SK-N-SH (cell line): ENCODE measurements around the gene PARK7. TPM values are rescaled to one million over a fixed set of nuclear protein-coding genes. Genes with fewer than 3 reads are reported as not detected.

Experiments used
- CTCF ChIA-PET: fragments of 300-600, 350-600 bp; formaldehyde crosslinking; extraction: SDS; loops from one replicate; lab custom pipeline; 2021; lab: Yijun Ruan, JAX
- POLR2A ChIA-PET: fragments of 350-600 bp; sonication (Branson Sonifier 250); formaldehyde crosslinking; extraction: SDS; loops from one replicate; lab custom pipeline; 2020; ENCODE audit warnings: antibody characterized with exemption, inconsistent platforms; lab: Yijun Ruan, JAX
- DNase-seq: peaks from one replicate; pipeline ENCODE4 v3.0.0; 2012
- H2AFZ ChIP-seq: fragments of 200-600 bp; sonication (generic); 2 replicates; pipeline ENCODE4 v1.8.1; 2016; ENCODE audit warnings: antibody characterized with exemption, mild to moderate bottlenecking, low read depth
- H3F3A ChIP-seq: fragments of 200-600 bp; sonication (generic); replicated peaks from 2 replicates; pipeline ENCODE3; 2016; ENCODE audit warnings: antibody characterized with exemption, mild to moderate bottlenecking; ENCODE audit not compliant: insufficient read depth
- H3K27ac ChIP-seq, 2 experiments: fragments of 200-500 bp in 1 of 2; fragments of 200-600 bp in 1 of 2; sonication (Bioruptor generic) in 1 of 2; sonication (generic), shearing (Covaris generic) in 1 of 2; 2 replicates each; pipeline versions ENCODE4 v1.5.1 to v1.6.1; 2014 to 2016; ENCODE audit warnings: low read depth in 2 of 2, inconsistent platforms in 1 of 2, low read length in 1 of 2, mild to moderate bottlenecking in 1 of 2, mixed read lengths in 1 of 2
- H3K27me3 ChIP-seq: fragments of 200-600 bp; sonication (generic), shearing (Covaris generic); 2 replicates; pipeline ENCODE4 v1.6.1; 2016; ENCODE audit warnings: mixed run types; ENCODE audit not compliant: insufficient read depth
- H3K36me3 ChIP-seq, 2 experiments: fragments of 200-500 bp in 1 of 2; fragments of 200-600 bp in 1 of 2; sonication (Bioruptor generic) in 1 of 2; sonication (generic) in 1 of 2; replicated peaks in 1 of 2; 2 replicates each; pipeline versions ENCODE3 to v1.5.1; 2014 to 2016; ENCODE audit warnings: low read length in 1 of 2, mild to moderate bottlenecking in 1 of 2; ENCODE audit not compliant: insufficient read depth in 2 of 2, control insufficient read depth in 1 of 2
- H3K4me1 ChIP-seq, 2 experiments: fragments of 200-500 bp in 1 of 2; fragments of 200-600 bp in 1 of 2; sonication (Bioruptor generic) in 1 of 2; sonication (generic), shearing (Covaris generic) in 1 of 2; 2 replicates each; pipeline versions ENCODE4 v1.5.1 to v1.6.1; 2014 to 2016; ENCODE audit warnings: low read depth in 1 of 2, low read length in 1 of 2, mixed run types in 1 of 2; ENCODE audit not compliant: insufficient read depth in 2 of 2, control insufficient read depth in 1 of 2
- H3K4me2 ChIP-seq: fragments of 200-600 bp; sonication (generic), shearing (Covaris generic); 2 replicates; pipeline ENCODE4 v1.6.1; 2017; ENCODE audit warnings: mixed run types
- H3K4me3 ChIP-seq, 2 experiments: fragments of 200-500 bp in 1 of 2; fragments of 200-600 bp in 1 of 2; sonication (Bioruptor generic) in 1 of 2; sonication (generic), shearing (Covaris generic) in 1 of 2; 2 replicates each; pipeline versions ENCODE4 v1.5.1 to v1.8.1; 2014 to 2016; ENCODE audit warnings: low read depth in 2 of 2, inconsistent platforms in 1 of 2, low read length in 1 of 2, mild to moderate bottlenecking in 1 of 2, mixed read lengths in 1 of 2, moderate library complexity in 1 of 2
- H3K79me2 ChIP-seq: fragments of 200-600 bp; sonication (generic); 2 replicates; pipeline ENCODE4 v1.8.1; 2017; ENCODE audit warnings: mild to moderate bottlenecking; ENCODE audit not compliant: insufficient read depth
- H3K9ac ChIP-seq: fragments of 200-600 bp; sonication (generic); 2 replicates; pipeline ENCODE4 v1.6.1; 2017; ENCODE audit warnings: mixed run types
- H3K9me2 ChIP-seq: fragments of 200-600 bp; sonication (generic); 2 replicates; pipeline ENCODE4 v1.6.1; 2017; ENCODE audit warnings: mixed run types
- H3K9me3 ChIP-seq: fragments of 200-600 bp; sonication (generic); 2 replicates; pipeline ENCODE4 v1.6.1; 2017; ENCODE audit warnings: mixed run types, mild to moderate bottlenecking, moderate library complexity
- H4K20me1 ChIP-seq: fragments of 200-600 bp; sonication (generic); 2 replicates; pipeline ENCODE4 v1.6.1; 2017; ENCODE audit warnings: mild to moderate bottlenecking, mixed run types; ENCODE audit not compliant: insufficient read depth
- EP300 ChIP-seq, 2 experiments: IDR thresholded peaks; 2 replicates each; pipeline versions ENCODE4 v1.4.0 to v1.6.1; 2012; ENCODE audit warnings: borderline replicate concordance in 1 of 2, low read depth in 1 of 2, low read length in 1 of 2
- FOSL2 ChIP-seq: IDR thresholded peaks from 2 replicates; pipeline ENCODE4 v1.4.0; 2012; ENCODE audit warnings: low read depth, mild to moderate bottlenecking, moderate library complexity, borderline replicate concordance
- GATA2 ChIP-seq: sonication (generic); formaldehyde crosslinking; IDR thresholded peaks from 2 replicates; pipeline ENCODE4 v1.5.0; 2020; ENCODE audit warnings: mild to moderate bottlenecking, missing genetic modification reagents
- MXI1 ChIP-seq: IDR thresholded peaks from 2 replicates; pipeline ENCODE4 v1.6.1; 2012; ENCODE audit warnings: mild to moderate bottlenecking, low read depth, low read length, improper control_type of control experiment
- NRF1 ChIP-seq: IDR thresholded peaks from 2 replicates; pipeline ENCODE4 v1.6.1; 2012; ENCODE audit warnings: low read depth, mild to moderate bottlenecking, low read length
- POLR2AphosphoS5 ChIP-seq: IDR thresholded peaks from 2 replicates; pipeline ENCODE4 v1.6.1; 2012; ENCODE audit warnings: low read depth, low read length
- SMC3 ChIP-seq: IDR thresholded peaks from 2 replicates; pipeline ENCODE4 v1.6.1; 2012; ENCODE audit warnings: low read depth, low read length, improper control_type of control experiment
- WGBS: methylation state at CpG from one replicate; pipeline ENCODE4 v1.1.6; 2017; ENCODE audit warnings: low lambda C conversion rate; 5-methylcytosine and 5-hydroxymethylcytosine counted together
- polyA plus RNA-seq, 3 experiments: library from polyadenylated mRNA; depleted of rRNA; stranded (reverse); fragments of >200 nt; gene quantifications; 2 replicates each; pipeline ENCODE4 v1.2.3, GENCODE V29; 2012
- TF ChIP-seq, protein P1 (sequence below): IDR thresholded peaks from 2 replicates; pipeline ENCODE4 v1.4.0; 2012; ENCODE audit warnings: low read depth, borderline replicate concordance
- TF ChIP-seq, protein P2 (sequence below): IDR thresholded peaks from 2 replicates; pipeline ENCODE4 v1.4.0; 2012; ENCODE audit warnings: low read depth, borderline replicate concordance
- TF ChIP-seq, protein P3 (sequence below): IDR thresholded peaks from 2 replicates; pipeline ENCODE4 v1.6.1; 2012; ENCODE audit warnings: mild to moderate bottlenecking, low read depth, low read length, moderate library complexity
- TF ChIP-seq, protein P4 (sequence below): IDR thresholded peaks from 2 replicates; pipeline ENCODE4 v1.4.0; 2012; ENCODE audit warnings: low read depth

Gene PARK7
- polyA plus RNA-seq, 1 of the 3 experiments (the other 2 are of a cell fraction): 415 TPM

DNA sequence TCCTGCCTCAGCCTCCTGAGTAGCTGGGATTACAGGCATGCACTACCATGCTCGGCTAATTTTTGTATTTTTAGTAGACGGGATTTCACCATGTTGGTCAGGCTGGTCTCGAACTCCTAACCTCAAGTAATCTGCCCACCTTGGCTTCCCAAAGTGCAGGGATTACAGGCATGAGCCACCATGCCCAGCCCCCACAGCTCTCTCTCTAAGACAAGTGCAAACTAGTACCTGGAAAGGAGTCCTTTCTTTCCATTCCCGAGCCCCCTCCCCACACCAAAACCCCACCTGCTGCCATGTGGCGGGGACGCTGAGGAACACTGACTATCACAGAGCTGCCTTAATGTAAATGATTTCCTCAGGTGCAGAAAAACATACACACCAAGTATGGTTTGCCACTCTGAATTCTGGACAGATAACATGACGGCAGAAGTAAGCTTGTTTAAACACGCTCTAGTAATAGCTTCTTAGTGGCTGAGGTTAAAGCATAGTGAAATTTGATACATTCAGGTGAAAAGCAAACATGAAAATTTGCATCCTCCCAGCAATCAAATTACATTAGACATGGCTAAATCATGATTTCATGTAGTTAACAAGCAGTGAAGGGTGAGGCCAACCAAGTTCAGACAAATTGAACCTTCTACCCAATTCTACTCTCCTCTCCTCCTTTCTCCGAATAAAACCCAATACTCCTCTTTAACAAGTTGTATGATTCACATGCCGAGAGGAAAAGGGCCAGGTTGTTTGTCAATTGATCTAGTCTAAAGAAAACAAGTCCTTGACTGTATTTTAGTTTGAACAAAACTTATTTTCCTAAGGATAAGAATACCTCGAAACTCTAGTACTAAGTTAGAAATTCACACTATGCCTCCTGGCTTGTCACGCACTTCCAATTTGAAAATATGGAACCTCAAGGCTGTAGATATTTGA lies 44.8 kb downstream of the PARK7 start:
- ChIA-PET POLR2A (no interaction called here), CTCF (interaction anchor here (1.4 to 3.8 kb wide), 5 partner anchors 9 to 308 kb away, joined by 3 to 31 read pairs (median 6); no protein-coding TSS in a partner anchor)
- H2AFZ ChIP-seq: no peak overlapping the region

DNA sequence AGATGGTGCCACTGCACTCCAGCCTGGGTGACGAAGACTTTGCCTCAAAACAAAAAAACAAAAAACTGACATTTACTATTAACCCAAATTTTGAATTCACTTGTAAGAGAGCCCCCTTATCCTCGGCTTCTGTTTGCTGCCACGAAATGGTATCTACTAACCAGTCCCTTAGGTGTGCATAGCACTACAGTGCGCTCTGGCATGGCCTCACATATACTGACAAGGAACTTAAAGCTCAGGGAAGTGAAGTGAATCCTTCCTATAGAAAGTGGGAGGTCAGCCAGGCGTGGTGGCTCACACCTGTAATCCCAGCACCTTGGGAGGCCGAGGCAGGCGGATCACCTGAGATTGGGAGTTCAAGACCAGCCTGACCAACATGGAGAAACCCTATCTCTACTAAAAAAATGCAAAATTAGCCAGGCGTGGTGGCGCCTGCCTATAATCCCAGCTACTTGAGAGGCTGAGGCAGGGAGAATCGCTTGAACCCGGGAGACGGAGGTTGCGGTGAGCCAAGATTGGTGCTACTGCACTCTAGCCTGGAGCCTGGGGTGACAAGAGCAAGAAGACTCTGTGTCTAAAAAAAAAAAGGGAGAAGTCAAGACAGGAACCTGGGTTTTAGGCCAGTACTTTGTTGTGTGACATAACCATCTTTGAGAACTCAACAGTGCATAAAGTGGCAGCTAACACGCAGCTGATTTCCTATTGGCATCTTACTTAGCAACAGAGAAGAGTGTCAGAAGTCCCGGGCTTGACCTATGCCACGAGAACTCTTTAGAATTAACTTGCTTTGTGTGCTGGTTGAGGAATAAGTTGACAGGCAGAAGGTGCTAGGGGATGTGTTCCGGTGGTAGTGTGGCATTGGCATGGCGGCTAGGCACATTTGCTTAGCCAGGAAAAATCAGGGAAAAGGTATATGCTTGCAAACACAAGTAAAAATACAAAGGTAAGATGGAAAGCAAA lies 47.8 kb downstream of the PARK7 start:
- Histone ChIP-seq H3K9me2 (no peaks in the 10 kb centered on the region), H2AFZ (no peak overlapping the region), H3K36me3 (peaks cover 28 to 37% of the 10 kb centered on the region in 2 experiments), H3K79me2 (peaks cover 33% of the 10 kb centered on the region), H3F3A (peaks cover 29% of the 10 kb centered on the region), H3K4me2 (no peak overlapping the region), H4K20me1 (peaks cover 5% of the 10 kb centered on the region; the same call in 1 of the 2 replicates), H3K27ac (no peak overlapping the region), H3K27me3 (no peaks in the 10 kb centered on the region), H3K9me3 (no peaks in the 10 kb centered on the region), H3K9ac (no peak overlapping the region), H3K4me1 (peaks cover 6 to 11% of the 10 kb centered on the region in 2 experiments; a peak in 2 of 4 replicates), H3K4me3 (no peak overlapping the region)
- WGBS: 98% methylated on average over 18 of the region's 18 CpGs
- CTCF ChIA-PET: interaction anchor here (1.0 to 1.7 kb wide), 3 partner anchors 306 to 341 kb away, joined by 3 to 4 read pairs (median 3); no protein-coding TSS in a partner anchor
- no peak for DNase-seq
- POLR2A ChIA-PET: no interaction called here
- TF ChIP-seq SMC3 (no peak), FOSL2 (no peak), MXI1 (no peak), NRF1 (no peak), POLR2AphosphoS5 (no peak), EP300 (IDR thresholded peaks at IDR 0.05; ENCODE audit: borderline replicate concordance in 1 of 2, low read depth in 1 of 2, low read length in 1 of 2) (no peak)
- TF ChIP-seq, protein P1, sequence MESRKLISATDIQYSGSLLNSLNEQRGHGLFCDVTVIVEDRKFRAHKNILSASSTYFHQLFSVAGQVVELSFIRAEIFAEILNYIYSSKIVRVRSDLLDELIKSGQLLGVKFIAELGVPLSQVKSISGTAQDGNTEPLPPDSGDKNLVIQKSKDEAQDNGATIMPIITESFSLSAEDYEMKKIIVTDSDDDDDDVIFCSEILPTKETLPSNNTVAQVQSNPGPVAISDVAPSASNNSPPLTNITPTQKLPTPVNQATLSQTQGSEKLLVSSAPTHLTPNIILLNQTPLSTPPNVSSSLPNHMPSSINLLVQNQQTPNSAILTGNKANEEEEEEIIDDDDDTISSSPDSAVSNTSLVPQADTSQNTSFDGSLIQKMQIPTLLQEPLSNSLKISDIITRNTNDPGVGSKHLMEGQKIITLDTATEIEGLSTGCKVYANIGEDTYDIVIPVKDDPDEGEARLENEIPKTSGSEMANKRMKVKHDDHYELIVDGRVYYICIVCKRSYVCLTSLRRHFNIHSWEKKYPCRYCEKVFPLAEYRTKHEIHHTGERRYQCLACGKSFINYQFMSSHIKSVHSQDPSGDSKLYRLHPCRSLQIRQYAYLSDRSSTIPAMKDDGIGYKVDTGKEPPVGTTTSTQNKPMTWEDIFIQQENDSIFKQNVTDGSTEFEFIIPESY: no peak
- TF ChIP-seq, protein P2, sequence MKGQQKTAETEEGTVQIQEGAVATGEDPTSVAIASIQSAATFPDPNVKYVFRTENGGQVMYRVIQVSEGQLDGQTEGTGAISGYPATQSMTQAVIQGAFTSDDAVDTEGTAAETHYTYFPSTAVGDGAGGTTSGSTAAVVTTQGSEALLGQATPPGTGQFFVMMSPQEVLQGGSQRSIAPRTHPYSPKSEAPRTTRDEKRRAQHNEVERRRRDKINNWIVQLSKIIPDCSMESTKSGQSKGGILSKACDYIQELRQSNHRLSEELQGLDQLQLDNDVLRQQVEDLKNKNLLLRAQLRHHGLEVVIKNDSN: no peak
- TF ChIP-seq, protein P3, sequence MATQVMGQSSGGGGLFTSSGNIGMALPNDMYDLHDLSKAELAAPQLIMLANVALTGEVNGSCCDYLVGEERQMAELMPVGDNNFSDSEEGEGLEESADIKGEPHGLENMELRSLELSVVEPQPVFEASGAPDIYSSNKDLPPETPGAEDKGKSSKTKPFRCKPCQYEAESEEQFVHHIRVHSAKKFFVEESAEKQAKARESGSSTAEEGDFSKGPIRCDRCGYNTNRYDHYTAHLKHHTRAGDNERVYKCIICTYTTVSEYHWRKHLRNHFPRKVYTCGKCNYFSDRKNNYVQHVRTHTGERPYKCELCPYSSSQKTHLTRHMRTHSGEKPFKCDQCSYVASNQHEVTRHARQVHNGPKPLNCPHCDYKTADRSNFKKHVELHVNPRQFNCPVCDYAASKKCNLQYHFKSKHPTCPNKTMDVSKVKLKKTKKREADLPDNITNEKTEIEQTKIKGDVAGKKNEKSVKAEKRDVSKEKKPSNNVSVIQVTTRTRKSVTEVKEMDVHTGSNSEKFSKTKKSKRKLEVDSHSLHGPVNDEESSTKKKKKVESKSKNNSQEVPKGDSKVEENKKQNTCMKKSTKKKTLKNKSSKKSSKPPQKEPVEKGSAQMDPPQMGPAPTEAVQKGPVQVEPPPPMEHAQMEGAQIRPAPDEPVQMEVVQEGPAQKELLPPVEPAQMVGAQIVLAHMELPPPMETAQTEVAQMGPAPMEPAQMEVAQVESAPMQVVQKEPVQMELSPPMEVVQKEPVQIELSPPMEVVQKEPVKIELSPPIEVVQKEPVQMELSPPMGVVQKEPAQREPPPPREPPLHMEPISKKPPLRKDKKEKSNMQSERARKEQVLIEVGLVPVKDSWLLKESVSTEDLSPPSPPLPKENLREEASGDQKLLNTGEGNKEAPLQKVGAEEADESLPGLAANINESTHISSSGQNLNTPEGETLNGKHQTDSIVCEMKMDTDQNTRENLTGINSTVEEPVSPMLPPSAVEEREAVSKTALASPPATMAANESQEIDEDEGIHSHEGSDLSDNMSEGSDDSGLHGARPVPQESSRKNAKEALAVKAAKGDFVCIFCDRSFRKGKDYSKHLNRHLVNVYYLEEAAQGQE: no peak
- TF ChIP-seq, protein P4, sequence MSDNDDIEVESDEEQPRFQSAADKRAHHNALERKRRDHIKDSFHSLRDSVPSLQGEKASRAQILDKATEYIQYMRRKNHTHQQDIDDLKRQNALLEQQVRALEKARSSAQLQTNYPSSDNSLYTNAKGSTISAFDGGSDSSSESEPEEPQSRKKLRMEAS: no peak

More for the DNA sequence above, 44.8 kb downstream of the PARK7 start:
- H3K79me2 ChIP-seq: peaks cover 5% of the 10 kb centered on the region; the same call in 1 of the 2 replicates
- no peak for DNase-seq
- H3F3A ChIP-seq: peaks cover 22% of the 10 kb centered on the region
- no peaks in the 10 kb centered on the region for H3K9me3 ChIP-seq
- H3K9me2 ChIP-seq: no peaks in the 10 kb centered on the region
- no peak overlapping the region for H3K9ac ChIP-seq
- H3K4me2 ChIP-seq: no peak overlapping the region
- no peaks in the 10 kb centered on the region for H3K27me3 ChIP-seq
- H4K20me1 ChIP-seq: no peaks in the 10 kb centered on the region
- 0 out of 4 replicates have a peak overlapping the region, but pooled peaks of 1 of the 2 experiments have one; percentile 7 for H3K27ac ChIP-seq
- peaks cover 7 to 8% of the 10 kb centered on the region in 2 experiments for H3K36me3 ChIP-seq
- 83% methylated on average over 12 of the region's 12 CpGs for WGBS
- no peak overlapping the region for H3K4me3 ChIP-seq
- no peak for TF ChIP-seq GATA2 (CRISPR knock-in tag)
- H3K4me1 ChIP-seq: peaks cover 6 to 16% of the 10 kb centered on the region in 2 experiments; a peak in 3 of 4 replicates
